CD4-positive, alpha-beta T cell treated with Interleukin-17A for 4 hours (primary cell): ENCODE results near the gene TBCB.
"Not testable (repeated sequence)": the region's sequence is repeated elsewhere in the genome, so short reads cannot be mapped to it uniquely, and the experiment has no call there.

Experiments
- DNase-seq: peaks from one replicate; pipeline ENCODE4 v3.0.0-alpha.2; 2020; ENCODE audit warnings: mixed read lengths

TBCB gene

DNA sequence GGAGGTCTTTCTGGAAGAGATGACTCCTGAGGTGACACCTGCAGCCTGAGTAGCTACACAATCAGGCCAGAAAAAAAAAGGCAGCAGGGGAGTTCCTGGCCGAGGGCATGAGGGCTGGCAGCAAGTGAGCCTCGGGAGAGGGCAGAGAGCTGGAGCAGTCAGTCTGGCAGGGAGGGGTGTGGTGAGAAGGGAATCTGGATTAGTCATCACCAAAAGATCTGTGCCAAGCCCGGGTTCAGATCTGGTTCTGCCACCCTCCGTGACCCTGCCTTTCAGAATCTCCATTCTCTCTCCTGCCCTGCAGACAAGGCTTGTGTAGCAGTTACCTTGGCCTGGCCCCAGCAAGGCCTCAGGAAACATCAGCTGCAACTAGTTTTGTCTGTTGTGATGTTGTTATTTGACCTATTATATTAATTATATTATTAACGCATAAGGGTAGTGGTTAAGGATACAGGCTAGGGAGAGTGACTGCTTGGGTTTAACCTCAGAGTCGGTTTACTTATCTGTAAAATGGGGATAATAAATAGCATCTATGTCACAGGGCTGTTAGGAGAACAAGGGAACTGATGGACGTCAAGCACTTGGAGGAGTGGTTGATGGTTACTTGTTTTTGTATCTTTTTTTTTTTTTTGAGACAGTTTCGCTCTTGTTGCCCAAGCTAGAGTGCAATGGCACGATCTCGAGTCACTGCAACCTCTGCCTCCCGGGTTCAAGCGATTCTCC, 21.9 kb downstream of the TBCB start:
- peak; percentile 26 for DNase-seq

DNA sequence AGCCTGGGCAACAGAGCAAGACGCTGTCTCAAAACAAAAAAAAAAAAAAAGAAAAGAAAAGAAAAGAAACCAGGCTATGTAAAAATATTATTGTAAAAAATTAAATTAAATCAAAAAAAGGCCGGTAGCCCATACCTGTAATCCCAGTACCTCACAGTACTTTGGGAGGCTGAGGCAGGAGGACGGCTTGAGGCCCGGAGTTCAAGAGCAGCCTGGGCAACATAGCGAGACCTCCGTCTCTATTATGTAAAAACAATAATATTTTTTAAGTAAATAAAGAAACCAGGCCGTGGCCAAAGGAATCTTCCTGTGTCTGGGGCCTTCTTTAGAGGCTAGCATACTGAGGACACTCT, 23.8 kb downstream of the TBCB start:
- no peak for DNase-seq

DNA sequence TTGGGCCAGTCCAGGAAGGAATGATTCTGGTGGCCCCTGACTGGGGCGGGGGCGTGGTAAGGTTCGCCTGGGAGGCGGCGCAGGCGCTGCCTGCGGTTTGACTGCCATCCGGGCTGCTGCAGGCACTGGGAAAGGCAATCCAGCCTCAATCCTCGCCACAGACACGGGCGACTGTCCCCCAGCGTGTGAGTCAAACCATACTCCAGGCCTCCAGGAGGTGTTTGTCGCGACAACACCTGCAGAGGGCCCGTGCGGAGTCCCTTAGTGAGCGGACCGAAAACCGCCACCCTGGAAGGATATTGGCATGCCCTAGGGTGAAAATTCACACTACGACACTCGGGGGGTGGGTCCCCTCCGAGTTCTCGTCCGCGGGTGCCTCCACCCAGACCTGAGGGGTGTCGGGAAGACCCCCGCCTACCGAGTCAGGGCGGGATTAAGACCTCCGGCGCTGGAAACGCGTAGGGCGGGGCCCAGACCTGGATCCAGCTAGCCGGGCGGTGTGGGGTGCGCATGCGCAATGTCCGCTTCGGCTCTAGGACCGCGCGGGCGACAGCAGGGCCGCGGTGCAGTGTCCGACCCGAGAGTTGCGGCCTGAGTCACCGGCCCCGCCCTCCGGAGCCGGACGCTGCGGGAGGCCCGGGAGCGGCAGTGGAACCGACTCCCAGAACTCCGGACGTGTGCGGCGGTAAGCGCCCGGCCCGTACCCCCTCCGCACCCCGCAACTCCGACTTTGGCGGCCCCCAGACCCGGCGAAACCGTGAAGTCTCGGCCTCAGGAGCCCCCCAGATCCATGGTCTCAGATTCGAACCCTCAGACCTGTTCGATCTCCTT, 24.4 kb downstream of the TBCB start, which contains the start of gene CAPNS1:
TSS of gene CAPNS1 (plus strand) at position 594 of the 831 bp plus-strand sequence. CDS start 946 bp downstream, outside the sequence.
- DNase-seq: peak; percentile 95

DNA sequence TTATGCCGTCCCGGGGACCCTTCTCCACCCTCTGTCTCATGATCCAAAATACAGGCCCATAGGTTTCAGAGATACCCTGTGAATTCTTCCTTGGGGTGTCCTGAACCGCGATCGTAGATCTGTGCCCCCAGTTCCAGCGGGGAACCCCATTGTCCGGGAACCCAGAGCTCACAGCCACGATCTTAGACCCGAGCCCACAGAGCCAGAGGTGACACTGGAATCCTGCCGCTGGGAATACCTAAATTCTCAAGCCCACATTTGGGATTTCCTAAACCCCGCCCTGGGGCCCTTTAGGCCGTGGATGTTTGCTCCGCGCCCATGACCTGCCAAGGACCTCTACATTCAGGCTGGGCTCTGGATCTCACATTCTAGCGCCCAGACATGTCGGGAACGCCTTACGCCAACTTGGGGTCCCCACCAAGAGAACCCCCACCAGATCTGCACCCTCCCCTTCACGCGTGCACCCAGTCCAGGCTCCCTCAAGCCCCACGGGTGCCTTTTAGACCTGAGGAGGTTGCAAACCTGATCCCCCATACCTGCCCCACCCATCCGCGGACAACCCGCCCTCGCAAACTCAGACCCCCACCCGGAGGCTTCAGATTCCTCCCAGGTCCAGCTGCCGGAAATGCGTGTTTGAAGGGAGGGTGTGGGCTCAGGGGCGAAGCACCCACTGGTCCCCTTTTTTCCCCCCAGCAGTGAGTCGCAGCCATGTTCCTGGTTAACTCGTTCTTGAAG, 25.2 kb downstream of the TBCB start:
- DNase-seq: peak; percentile 47

DNA sequence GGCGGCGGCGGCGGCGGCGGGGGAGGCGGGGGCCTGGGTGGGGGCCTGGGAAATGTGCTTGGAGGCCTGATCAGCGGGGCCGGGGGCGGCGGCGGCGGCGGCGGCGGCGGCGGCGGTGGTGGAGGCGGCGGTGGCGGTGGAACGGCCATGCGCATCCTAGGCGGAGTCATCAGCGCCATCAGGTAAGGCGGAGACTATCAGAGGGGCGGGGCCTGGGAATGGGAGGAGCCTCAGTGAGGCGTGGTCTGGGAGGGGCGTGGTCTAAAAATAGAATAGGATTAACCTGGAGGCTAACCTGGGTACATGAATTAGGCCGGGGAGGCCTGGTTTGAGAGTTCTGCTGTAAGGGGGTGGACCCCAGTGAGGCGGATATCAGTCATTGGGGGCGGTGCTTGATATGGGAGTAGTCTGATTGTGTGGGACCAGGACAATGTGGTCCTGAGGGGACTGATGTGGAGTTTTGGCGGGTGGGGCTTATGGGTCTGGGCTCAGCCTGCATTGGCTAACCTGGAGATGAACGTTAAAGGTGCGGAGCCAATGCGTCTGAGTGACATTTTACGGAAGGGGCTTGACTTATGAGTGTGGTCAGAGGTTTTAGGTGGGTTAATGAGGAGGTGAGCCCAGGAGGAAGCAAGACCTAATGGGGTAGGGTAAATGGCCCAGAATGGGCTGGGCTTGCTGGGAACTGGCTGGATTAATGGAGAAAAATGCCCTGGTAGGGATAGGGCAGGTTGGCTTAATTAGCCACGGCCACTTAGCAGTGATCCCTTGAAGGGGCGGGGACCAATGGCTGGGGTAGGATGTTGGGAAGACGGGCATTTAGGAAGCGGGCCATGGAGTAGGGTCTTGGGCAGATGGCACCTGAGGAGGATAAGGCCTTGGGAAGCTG, 26.0 kb downstream of the TBCB start:
- DNase-seq: peak; percentile 86

DNA sequence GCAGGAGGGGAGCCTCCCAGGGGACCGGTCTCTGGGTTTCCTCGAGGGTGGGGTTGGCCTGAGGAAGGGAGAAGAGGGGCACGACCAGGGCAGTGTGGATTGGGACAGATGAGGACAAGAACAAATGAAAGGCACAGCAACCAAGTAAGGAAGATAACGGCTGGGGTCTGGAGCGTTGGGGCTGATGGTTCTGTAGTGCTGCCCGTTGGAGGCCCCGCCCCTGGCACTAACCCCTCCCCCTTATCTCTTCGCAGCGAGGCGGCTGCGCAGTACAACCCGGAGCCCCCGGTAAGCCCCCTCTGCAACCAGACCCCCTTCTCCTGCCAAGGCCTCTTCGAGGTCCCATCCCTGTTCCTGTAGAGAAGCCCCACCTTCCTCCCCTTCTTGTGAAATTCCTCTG, 26.8 kb downstream of the TBCB start:
- no peak for DNase-seq

DNA sequence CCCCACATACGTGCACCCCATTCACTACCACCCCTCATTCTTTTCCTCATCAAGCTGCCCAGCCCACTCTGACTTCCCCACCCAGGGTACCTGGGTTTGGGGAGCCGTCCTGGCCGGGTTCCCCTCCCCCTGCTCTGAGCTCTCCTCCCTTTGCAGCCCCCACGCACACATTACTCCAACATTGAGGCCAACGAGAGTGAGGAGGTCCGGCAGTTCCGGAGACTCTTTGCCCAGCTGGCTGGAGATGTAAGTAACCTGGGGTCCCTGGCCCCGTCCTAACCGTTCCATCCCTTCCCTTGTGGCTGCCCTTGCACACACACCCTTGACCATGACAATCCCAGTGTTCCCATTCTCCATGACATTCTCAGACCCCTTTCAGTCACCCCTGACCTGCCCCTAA, 27.2 kb downstream of the TBCB start:
- no peak for DNase-seq

DNA sequence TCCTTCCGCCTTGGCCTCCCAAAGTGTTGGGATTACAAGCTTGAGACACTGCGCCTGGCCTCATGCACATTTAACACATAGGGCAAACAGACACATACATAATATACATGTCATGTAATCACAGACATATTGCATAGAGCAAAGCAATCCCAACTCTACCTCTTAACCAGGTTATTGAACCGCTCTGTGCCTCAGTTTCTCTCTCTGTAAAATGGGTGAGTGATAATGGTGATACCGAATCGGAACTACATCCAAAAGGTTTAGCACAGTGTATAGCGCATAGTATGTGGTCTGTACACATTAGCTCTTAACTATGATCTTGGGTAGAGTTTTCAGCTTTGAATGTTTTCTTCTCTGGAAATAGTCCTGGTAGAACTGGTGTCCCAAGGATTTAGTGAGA, 29.4 kb downstream of the TBCB start:
- no peak for DNase-seq

DNA sequence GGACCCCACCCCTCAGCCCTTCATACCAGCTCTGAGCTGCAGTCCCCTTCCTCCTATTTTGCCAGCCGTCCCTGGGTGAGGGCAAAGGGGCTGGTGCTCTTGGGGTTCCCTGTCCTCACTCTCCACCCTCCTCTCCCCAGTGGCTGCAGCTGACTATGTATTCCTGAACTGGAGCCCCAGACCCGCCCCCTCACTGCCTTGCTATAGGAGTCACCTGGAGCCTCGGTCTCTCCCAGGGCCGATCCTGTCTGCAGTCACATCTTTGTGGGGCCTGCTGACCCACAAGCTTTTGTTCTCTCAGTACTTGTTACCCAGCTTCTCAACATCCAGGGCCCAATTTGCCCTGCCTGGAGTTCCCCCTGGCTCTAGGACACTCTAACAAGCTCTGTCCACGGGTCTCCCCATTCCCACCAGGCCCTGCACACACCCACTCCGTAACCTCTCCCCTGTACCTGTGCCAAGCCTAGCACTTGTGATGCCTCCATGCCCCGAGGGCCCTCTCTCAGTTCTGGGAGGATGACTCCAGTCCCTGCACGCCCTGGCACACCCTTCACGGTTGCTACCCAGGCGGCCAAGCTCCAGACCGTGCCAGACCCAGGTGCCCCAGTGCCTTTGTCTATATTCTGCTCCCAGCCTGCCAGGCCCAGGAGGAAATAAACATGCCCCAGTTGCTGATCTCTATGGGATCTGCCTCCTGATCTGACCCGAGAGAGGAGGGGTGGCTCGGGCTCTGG, 34.6 kb downstream of the TBCB start:
- DNase-seq: no peak

DNA sequence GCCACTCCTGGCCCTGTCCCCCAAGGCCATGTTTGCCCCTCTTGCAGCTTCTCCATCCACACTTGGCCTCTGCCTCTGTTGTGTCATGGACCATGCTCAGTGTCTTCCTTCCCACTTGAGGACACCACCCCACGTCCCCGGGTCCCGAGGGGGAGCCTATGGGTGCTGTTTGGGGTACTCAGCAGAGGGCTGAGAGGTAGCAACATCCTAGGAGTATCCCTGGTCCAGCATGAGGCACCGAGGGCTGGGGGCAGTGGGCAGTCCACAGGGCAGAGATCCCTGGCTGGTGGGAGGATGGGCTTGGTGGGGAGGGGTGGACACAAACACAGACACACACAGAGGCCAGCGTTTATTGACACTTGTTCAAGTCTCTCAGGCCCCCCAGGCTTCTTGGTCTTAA, 35.3 kb downstream of the TBCB start:
- no peak for DNase-seq

DNA sequence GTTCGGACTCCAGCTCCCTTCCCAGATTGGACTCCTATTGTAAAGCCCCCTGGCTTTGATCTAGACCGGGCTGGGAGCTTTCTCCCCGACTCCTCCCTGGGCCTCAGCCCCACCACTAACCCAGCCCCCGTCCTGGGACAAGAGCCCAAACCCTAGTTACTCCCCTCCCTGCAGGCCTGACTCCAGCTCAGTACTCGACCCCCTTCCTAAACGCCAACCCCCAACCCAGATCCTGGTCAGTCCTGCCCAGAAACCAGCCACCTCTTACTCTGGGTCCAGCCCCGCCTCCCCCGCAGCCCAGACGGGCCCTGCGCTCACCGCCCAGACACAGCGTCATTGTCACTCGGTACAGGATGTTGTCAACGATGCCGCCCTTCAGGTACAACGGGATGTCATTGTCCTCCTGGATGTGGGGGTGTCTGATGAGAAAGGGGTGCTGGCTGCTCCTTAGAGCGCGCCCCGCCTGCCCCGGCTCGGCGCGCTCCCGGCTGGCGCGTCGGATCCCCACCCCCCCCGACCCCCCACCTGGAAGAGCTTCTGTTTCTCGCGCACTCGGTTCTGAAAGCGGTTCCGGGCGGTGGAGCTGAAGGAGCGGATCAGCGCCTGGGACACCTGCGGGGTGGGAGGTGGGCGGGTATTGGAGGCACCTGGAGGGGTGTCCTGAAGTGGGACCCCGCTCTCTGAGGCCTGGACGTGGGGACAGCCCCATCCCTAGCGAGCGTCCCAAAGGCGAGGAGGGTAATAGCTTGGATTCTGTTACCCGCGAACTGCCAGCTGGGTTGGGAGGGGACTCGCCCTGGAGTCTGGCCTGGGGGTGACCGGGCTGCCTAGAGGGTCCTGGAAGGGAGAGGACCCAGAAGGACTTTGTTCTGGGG, 36.1 kb downstream of the TBCB start:
- DNase-seq: no peak

DNA sequence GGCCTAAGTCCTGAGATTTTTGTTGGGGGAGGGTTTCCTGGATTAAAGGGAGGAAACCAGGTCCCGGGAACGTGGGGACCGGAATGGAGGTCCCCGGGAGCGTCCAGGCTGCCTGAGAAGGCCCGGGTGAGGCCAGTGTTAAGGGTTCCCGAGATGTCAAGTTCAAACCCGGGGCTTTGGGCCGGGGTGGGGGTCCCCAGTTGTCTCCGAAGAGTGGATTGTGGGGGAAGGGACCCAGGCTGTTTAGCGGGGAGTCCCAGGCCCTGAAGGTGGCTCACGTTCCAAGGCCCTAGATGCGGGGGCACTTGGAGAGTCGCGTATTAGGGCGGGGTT, 36.7 kb downstream of the TBCB start:
- DNase-seq: no peak

DNA sequence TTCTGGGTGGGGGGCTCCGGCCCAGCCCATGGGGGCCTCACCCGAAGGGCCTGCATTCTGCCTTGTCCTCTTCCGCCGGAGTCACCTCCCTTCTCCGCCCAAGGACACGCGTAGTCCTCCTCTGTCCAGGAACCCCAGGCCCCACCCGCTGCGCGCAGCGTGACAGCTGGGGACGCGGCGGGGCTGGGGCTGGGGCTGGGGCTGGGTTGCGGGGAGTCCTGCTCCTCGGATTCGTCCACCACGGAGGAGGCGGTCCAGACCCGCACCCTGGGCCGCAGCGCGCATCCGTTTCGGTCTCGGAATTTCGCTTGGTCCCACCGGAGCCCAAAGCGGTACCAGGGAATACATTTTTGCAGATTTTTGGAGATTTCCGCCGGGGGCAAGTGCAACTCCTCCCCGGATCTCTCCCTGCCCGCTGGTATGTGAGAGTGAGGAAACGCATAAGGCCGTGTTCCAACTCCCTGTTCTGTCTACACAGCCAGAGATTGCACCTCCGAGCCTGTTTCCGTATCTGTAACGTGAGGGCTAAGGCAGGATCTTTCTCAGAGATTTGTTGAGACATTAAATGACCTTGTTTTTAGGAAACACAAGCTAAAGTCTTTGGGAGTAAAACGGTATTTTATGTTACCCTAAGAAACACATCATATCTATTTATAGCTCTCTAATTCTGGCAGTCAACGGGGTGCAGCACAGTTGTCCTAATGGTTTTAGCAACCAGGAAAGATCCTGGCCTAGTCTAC, 37.3 kb downstream of the TBCB start, which contains the start of gene COX7A1:
TSS of gene COX7A1 (minus strand) at position 96 of the 740 bp plus-strand sequence. CDS start at position 56, 40 bp downstream.
- DNase-seq: no peak

DNA sequence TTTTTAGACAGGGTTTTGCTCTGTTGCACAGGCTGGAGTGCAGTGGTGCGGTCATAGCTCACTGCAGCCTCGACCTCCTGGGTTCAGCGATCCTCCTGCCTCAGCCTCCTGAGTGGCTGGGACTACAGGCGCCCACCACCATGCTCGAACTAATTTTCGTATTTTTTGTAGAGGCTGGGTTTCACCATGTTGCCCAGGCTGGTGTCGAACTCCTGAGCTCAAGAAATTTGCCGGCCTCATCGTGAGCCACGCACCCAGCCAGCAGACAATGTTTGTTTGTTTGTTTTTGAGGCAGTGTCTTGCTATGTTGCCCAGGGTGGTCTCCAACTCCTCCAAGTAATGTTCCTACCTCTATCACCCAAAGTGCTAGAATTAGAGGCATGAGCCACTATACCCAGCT, 37.9 kb downstream of the TBCB start:
- no peak for DNase-seq

DNA sequence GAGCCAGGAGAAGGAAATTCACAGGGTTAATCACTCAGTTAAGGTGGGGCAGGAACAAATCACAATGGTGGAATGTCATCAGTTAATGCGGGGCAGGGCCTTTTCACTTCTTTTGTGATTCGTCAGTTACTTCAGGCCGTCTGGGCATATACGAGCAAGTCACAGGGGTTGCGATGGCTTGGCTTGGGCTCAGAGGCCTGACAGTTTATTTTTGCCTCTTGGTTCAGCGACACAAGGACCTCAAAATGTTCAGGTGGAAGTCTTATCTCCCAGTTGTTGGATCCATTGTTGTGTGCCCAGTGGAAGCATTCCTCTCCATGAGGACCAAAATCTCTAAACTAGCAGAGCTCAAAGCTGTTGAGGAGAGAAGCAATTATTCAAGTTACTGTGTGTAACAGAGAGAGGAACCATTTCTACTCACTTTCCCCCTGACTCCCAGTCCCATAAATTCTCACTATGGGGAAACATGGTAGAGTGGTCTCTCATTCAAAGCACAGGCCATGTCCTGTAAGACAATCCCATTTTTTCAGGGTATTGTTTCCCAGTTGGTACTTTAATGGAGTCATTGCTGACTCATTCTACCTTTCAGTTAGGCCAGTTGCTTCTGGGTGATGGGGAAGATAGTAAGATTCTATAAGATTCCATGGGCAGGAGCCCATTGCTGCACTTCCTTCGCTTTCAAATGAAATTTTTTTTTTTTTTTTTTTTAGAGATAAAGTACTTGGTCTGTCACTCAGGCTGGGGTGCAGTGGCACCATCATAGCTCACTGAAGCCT, 45.7 kb downstream of the TBCB start:
- no peak for DNase-seq

DNA sequence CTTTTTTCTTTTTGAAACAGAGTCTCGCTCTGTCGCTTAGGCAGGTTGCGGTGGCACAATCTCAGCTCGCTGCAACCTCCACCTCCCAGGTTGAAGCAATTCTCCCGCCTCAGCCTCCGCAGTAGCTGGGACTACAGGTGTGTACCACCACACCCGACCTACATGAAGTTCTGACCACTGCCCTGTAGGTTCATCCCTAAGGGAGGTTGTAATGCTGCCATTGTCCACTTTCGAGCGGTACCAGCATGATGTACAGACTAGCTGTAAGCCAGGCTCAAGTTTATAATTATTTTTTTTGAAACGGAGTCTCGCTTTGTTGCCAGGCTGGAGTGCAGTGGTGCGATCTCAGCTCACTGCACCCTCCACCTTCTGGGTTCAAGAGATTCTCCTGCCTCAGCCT, 48.5 kb downstream of the TBCB start:
- DNase-seq: no peak

DNA sequence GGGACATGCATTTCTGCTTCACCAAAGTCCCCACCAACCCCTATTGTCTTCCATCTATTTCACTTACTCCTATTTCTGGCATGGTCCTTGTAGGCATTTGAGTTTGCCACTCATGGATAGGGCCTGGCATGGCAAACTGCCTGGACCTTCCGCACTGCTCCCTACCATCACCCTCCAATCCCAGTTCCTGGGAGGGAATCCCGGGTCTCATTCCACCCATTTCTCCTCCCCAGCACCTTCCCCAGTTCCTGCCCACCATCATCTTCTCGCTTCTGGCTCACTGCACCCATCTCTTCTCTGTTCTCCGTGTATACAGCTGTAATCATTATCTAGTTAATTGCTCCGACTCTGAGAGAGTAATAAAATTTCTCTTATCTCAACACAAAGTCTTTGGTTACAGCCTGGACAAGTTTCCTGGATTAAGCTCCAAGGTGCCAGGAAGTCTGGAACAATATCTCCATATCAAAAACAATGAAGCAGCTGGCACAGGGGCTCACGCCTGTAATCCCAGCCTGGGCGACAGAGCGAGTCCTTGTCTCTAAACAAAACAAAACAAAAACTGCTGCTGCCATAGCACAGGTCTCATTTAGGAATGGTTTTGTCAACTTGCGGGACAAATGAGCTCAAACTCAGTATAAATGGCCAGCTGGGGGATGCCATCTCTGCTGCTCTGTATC, 54.0 kb downstream of the TBCB start:
- no peak for DNase-seq

DNA sequence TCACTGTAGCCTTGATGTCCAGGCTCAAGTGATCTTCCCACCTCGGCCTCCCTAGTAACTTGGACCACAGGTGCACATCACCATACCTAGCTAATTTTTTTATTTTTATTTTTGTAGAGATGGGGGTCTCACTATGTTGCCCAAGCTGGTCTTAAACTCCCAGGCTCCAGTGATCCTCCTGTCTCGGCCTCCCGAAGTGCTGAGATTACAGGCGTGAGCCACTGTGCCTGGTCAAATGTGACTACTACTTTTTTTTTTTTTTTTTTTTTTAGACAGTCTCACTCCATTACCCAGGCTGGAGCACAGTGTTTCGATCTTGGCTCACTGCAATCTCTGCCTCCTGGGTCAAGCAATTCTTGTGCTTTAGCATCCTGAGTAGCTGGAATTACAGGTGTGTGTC, 57.6 kb downstream of the TBCB start:
- DNase-seq: no peak

DNA sequence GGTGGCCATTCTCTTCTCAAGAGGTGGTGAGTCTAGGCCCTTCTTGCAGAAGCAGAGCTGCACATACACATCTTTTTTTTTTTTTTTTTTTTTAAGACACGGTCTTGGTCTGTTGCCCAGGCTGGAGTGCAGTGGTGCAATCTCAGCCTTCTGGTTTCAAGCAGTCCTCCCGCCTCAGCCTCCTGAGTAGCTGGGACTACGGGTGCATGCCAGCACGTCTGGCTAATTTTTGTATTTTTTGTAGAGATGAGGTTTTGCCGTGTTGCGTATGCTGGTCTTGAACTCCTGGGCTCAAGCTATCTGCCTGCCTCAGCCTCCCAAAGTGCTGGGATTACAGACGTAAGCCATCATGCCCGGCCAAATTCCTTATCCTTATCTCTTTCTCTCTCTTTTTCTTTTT, 58.6 kb downstream of the TBCB start:
- DNase-seq: not testable (repeated sequence)
